Measurements from ENCODE around the gene RPS6KA4.

- peak in 2 of 3 experiments; percentile 74 to 89 for TF ChIP-seq CTCF (optimal IDR thresholded peaks at IDR 0.05 in 1 of 3, IDR thresholded peaks at IDR 0.05 in 1 of 3, conservative IDR thresholded peaks at IDR 0.05 in 1 of 3; ENCODE audit: extremely low read depth in 1 of 3, insufficient read depth in 2 of 3, low read length in 3 of 3)
- no peak for TF ChIP-seq EZH2 (IDR thresholded peaks at IDR 0.05; ENCODE audit: low read length)
These were observed 3.7 kb upstream of the RPS6KA4 start for GRCh38 chr11:64355078-64355940.
